Vagina (tissue), 2 donors: ENCODE results near the gene TLE3.

Source experiments
- POLR2AphosphoS5 ChIP-seq, 2 donors: sonication (generic); formaldehyde crosslinking; IDR thresholded peaks; one replicate each; pipeline ENCODE4 v1.9.0; 2017; ENCODE audit warnings: antibody characterized with exemption in 2 of 2, mild to moderate bottlenecking in 2 of 2, low read depth in 1 of 2; ENCODE audit not compliant: insufficient read depth in 1 of 2
- TF ChIP-seq, protein P1 (sequence below), 3 experiments: fragments of 450-650 bp in 2 of 3; fragments of 200-600 bp in 1 of 3; sonication (generic) in 1 of 3; IDR thresholded peaks; one replicate each; pipeline ENCODE4 v1.5.1; 2017 to 2019; ENCODE audit warnings: antibody characterized with exemption in 3 of 3, mild to moderate bottlenecking in 2 of 3, moderate library complexity in 2 of 3

- TF ChIP-seq, protein P1, sequence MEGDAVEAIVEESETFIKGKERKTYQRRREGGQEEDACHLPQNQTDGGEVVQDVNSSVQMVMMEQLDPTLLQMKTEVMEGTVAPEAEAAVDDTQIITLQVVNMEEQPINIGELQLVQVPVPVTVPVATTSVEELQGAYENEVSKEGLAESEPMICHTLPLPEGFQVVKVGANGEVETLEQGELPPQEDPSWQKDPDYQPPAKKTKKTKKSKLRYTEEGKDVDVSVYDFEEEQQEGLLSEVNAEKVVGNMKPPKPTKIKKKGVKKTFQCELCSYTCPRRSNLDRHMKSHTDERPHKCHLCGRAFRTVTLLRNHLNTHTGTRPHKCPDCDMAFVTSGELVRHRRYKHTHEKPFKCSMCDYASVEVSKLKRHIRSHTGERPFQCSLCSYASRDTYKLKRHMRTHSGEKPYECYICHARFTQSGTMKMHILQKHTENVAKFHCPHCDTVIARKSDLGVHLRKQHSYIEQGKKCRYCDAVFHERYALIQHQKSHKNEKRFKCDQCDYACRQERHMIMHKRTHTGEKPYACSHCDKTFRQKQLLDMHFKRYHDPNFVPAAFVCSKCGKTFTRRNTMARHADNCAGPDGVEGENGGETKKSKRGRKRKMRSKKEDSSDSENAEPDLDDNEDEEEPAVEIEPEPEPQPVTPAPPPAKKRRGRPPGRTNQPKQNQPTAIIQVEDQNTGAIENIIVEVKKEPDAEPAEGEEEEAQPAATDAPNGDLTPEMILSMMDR (IDR thresholded peaks at IDR 0.05) = no peak
- no peak for TF ChIP-seq POLR2AphosphoS5 (IDR thresholded peaks at IDR 0.05; ENCODE audit: insufficient read depth in 1 of 2, low read depth in 1 of 2)
Measured at GRCh38 chr15:70077188-70078147, 20.2 kb downstream of the TLE3 start.
